DND-41 (cell line): ENCODE measurements around the gene TSPAN18.

ENCODE experiments used
- CTCF ChIP-seq: IDR thresholded peaks from 2 replicates; pipeline ENCODE4 v1.5.1; 2012; ENCODE audit warnings: borderline replicate concordance, low read length, moderate library complexity, mild to moderate bottlenecking; ENCODE audit not compliant: poor library complexity, severe bottlenecking; ENCODE audit errors: extremely low read depth
- EZH2 ChIP-seq: IDR thresholded peaks from 3 replicates; pipeline ENCODE4 v1.6.1; 2012; ENCODE audit warnings: borderline replicate concordance, low read depth, mild to moderate bottlenecking, moderate library complexity, low read length, inconsistent platforms; ENCODE audit not compliant: severe bottlenecking

GRCh38 chr11:44963948-44964347, 237.2 kb downstream of the TSPAN18 start:
- TF ChIP-seq CTCF (no peak), EZH2 (no peak)
